NCI-H2171 (cell line): ENCODE results near the gene COCH.
"Not testable (repeated sequence)": the region's sequence is repeated elsewhere in the genome, so short reads cannot be mapped to it uniquely, and the experiment has no call there.

Experiments used
- DNase-seq: peaks from one replicate; lab custom pipeline; 2025; lab: John Stamatoyannopoulos, UW

Gene COCH

DNA sequence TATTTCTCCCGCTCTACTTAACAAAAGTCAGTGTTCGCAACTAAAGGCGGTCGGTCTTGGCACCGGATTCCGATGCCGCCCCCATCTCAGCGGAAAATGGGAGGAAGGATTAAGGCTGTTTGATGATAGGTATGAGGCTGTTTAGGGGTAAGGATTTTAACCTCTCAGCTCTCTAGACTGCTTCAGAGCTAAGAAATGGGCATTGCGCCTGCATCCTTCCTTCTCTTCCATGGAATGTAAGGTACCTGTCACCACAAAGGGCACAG, 1.4 kb downstream of the COCH start:
- no peak for DNase-seq

DNA sequence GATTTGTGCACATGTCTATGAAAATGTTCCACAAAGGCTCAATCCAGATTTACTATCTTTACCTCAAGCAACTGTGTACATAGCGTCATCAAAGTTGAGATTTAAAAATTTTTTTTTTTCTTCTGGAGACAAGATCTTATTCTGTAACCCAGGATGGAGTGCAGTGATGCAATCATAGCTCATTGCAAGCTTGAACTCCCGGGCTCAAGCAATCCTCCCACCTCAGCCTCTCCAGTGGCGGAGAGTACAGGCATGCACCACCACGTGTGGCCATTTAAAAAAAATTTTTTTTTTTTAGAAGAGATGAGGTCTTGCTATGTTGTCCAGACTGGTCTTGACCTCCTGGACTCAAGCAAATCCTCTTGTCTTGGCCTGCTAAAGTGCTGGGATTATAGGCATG, 2.3 kb downstream of the COCH start:
- DNase-seq, result no peak

DNA sequence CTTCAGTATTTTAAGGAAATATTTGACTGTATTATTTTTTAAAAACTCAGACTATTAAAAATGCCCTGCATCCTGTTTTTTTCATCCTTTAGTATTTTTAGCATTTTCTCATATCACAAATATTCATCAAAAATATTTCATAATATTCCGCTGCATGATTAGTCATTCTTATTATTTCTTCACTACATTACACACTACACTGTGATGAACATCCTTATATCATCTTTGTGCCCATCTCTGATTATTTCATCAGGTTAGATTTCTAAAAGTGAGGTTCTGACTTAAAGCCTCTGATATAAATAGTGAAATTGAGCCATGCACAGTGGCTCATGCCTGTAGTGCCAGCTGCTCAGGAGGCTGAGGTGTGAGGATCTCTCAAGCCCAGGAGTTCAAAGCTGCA, 8.1 kb downstream of the COCH start:
- DNase-seq, result no peak

- no peak for DNase-seq
Measured at GRCh38 chr14:30883508-30884294, 9.3 kb downstream of the COCH start.

GRCh38 chr14:30884901-30885300, 10.5 kb downstream of the COCH start:
- DNase-seq, result no peak

GRCh38 chr14:30885840-30886740, 11.7 kb downstream of the COCH start:
- no peak for DNase-seq

- no peak for DNase-seq
Measured at GRCh38 chr14:30888480-30889243, 14.3 kb downstream of the COCH start.

- no peak for DNase-seq
Measured at GRCh38 chr14:30889244-30889594, 14.9 kb downstream of the COCH start.

- no peak for DNase-seq
Measured at GRCh38 chr14:30893819-30894218, 19.5 kb downstream of the COCH start.

GRCh38 chr14:30894923-30895515, 20.7 kb downstream of the COCH start:
- DNase-seq, result no peak

- no peak for DNase-seq
Measured at GRCh38 chr14:30896435-30896834, 22.1 kb downstream of the COCH start.

DNA sequence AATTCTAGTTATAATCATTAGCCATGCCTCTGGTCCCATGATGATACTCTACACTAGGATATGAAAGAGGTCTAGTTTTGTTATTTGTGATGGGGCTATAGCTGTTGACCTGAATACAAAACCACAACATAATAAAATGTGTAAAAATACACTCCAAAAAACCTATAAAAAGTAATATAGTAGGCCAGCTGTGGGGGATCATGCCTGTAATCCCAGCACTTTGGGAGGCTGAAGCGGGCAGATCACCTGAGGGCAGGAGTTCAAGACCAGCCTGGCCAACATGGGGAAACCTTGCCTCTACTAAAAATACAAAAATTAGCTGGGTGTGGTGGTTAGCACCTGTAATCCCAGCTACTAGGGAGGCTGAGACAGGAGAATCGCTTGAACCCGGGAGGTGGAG, 22.8 kb downstream of the COCH start:
- DNase-seq, result not testable (repeated sequence)

GRCh38 chr14:30903285-30904124, 29.1 kb downstream of the COCH start:
- DNase-seq, result no peak

DNA sequence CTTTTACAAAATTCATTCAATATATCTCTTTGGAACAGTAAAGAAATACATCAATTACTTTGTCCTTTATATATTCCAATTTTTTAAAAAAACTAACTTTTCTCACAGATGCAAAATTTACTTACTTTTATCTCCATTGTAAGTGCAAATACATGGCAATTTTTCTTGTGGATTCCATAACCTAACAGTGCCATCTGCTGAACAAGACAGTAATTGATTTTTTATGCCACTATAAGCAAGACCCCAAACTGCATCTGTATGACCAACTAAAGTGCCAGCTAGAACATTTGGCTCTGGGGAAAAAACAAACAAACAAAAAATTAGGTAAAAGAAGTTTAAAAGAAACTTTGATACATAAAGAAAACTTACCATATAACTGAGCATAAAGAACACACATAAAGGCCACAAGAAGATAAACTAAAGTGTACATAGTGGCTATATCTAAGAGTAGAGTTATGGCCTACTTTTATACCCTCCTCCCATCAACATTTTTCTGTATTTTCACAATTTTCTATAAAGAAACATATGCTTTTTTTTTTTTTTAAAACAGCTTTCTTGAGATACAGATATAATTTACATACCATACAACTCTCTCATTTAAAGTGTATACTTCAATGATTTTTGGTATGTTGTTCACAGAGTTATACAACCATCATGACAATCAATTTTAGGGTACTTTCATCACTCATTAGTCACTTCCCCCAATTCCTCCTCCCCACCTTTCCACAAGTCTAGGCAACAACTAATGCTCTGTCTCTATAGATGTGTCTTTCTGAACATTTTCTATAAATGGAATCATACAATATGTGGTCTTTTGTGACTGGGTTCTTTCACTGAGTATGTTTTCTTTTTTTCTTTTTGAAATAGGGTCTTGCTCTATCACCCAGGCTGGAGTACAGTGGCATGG, 32.6 kb downstream of the COCH start:
- no peak for DNase-seq

- DNase-seq, result no peak
Measured at GRCh38 chr14:30907659-30908057, 33.3 kb downstream of the COCH start.

DNA sequence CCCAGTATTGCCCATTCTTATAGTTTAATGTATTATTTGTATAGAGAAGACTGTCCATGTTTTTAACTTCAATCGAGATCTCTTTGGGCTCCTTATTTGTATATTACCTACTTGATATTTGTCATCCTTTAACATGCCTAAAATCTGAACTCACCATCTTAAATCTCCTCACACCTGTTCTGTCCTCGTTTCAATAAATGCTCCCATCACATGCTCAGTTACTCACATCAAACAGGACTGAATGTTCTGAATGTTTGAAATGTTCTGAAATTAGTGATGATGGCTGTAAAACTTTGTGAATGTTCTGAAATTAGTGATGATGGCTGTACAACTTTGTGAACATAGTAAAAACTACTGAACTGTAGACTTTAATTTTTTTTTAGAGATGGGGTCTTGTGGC, 34.5 kb downstream of the COCH start:
- DNase-seq, result no peak

- no peak for DNase-seq
Measured at GRCh38 chr14:30914812-30915211, 40.5 kb downstream of the COCH start.

DNA sequence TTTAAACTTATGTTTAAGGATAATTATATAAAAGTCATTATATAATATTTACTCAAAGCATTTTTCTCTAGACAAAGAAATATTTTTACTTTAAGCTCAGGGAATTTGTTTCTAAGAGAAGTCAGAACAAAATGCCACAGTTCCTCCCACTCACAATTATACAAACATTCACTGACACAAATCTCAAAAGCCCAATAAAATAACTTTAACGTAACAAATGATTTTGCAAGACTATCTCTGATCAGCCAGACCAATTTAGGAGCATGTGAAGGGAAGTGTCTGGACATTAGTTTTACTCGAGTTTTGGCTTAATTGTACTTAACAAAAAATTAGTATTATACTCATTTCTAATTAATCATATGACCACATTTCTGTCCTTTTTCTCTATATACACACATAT, 41.2 kb downstream of the COCH start:
- no peak for DNase-seq

DNA sequence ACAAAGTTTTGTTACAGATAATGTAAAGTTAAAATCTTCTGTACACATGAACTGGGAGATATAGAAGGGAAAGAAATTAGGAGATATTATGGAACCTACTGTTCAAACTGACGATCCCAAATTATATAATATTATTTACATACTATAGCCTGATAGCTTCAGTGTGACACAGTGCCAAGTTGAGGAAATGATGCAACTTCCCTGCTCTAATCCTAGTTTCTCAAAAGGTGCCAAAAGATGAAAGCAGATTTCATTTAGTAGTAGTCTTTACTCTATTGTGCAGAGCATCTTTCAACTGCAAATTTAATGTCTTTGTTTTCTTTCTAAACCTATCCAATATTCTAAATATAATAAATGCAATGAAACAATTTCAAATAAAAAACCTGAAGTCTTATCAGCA, 46.9 kb downstream of the COCH start:
- no peak for DNase-seq

- no peak for DNase-seq
Measured at GRCh38 chr14:30921788-30922187, 47.4 kb downstream of the COCH start.

DNA sequence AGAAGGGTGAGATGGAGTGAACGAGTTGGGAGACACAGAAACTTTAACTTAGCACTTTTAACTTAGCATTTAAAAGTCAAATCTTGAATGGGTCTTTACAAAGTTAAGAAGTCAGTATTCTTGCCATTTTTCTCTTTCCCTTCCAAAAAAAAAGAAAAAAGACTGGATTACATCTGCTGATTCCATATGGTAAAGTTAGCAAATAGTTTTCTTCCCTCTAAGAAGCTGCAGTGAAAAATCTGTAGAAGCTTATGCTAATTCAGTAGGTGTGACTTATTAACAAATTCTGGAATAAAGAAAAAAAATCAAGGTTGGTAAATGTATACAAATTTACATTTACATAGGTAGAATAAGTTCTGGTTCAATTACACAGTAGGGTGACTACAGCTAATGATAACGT, 50.9 kb downstream of the COCH start:
- DNase-seq, result no peak
